ENCODE measurements around the gene PIGQ. TPM values are rescaled to one million over a fixed set of nuclear protein-coding genes. Genes with fewer than 3 reads are reported as not detected.

PIGQ gene
- polyA plus RNA-seq, 2 of the 4 experiments (the other 2 are of a cell fraction): 13.2 to 31.2 TPM

GRCh38 chr16:548586-548985, 21.2 kb upstream of the PIGQ start:
- ATAC-seq (no peak), FAIRE-seq (no peak), DNase-seq (ENCODE audit: low read depth in 1 of 2, low spot score in 1 of 2) (no peak)
- TF ChIP-seq HOXA7 (CRISPR knock-in tag; IDR thresholded peaks at IDR 0.05): no peak
- TF ChIP-seq BHLHE40 (IDR thresholded peaks at IDR 0.05; ENCODE audit: low read depth, low read length): no peak
- TF ChIP-seq MAX (IDR thresholded peaks at IDR 0.05): no peak
- no peak for TF ChIP-seq JUN (IDR thresholded peaks at IDR 0.05)
- no peak for TF ChIP-seq CBX2 (IDR thresholded peaks at IDR 0.05; ENCODE audit: borderline replicate concordance, low read depth)
- no peak for TF ChIP-seq ELK1 (IDR thresholded peaks at IDR 0.05; ENCODE audit: low read depth, low read length)
- no peak for TF ChIP-seq NPAS2 (CRISPR knock-in tag; IDR thresholded peaks at IDR 0.05; ENCODE audit: borderline replicate concordance)
- no peak for TF ChIP-seq HDAC2 (IDR thresholded peaks at IDR 0.05)
- TF ChIP-seq ATOH8 (CRISPR knock-in tag; IDR thresholded peaks at IDR 0.05; ENCODE audit: low read depth): no peak
- TF ChIP-seq CHD2 (IDR thresholded peaks at IDR 0.05; ENCODE audit: low read length, partially characterized antibody): no peak
- TF ChIP-seq ZSCAN20 (CRISPR knock-in tag; IDR thresholded peaks at IDR 0.05): no peak
- no peak for TF ChIP-seq KDM5A (IDR thresholded peaks at IDR 0.05)
- TF ChIP-seq EHF (CRISPR knock-in tag; IDR thresholded peaks at IDR 0.05): no peak
- no peak for TF ChIP-seq EHMT2 (IDR thresholded peaks at IDR 0.05; ENCODE audit: low read depth)
- no peak for TF ChIP-seq RNF2 (IDR thresholded peaks at IDR 0.05; ENCODE audit: borderline replicate concordance, low read depth)
- no peak for TF ChIP-seq HMGXB4 (CRISPR knock-in tag; IDR thresholded peaks at IDR 0.05; ENCODE audit: borderline replicate concordance)
- TF ChIP-seq CBX8 (IDR thresholded peaks at IDR 0.05): no peak
- no peak for TF ChIP-seq MAFK (IDR thresholded peaks at IDR 0.05; ENCODE audit: partially characterized antibody)
- no peak for TF ChIP-seq FOSL2 (IDR thresholded peaks at IDR 0.05)
- TF ChIP-seq FOSL2 (CRISPR knock-in tag; IDR thresholded peaks at IDR 0.05): no peak
- no peak for TF ChIP-seq SMC3 (IDR thresholded peaks at IDR 0.05)
- CTCF ChIA-PET: interaction anchor here (1.6 kb wide), 1 partner anchor 17 kb away, joined by 8 read pairs; no protein-coding TSS in a partner anchor
- no peak overlapping the region for H3K4me2 ChIP-seq
- 94% methylated on average over 19 of the region's 21 CpGs for WGBS (ENCODE audit: missing lambda C conversion rate)
- no peak overlapping the region for H3K27ac ChIP-seq
- POLR2A ChIA-PET: no interaction called here
- H3K9me3 ChIP-seq: no peaks in the 10 kb centered on the region
- no peak overlapping the region for H3K4me3 ChIP-seq
- H3K4me1 ChIP-seq: 0 out of 3 replicates have a peak, but pooled peaks cover 2% of the 10 kb centered on the region

DNA sequence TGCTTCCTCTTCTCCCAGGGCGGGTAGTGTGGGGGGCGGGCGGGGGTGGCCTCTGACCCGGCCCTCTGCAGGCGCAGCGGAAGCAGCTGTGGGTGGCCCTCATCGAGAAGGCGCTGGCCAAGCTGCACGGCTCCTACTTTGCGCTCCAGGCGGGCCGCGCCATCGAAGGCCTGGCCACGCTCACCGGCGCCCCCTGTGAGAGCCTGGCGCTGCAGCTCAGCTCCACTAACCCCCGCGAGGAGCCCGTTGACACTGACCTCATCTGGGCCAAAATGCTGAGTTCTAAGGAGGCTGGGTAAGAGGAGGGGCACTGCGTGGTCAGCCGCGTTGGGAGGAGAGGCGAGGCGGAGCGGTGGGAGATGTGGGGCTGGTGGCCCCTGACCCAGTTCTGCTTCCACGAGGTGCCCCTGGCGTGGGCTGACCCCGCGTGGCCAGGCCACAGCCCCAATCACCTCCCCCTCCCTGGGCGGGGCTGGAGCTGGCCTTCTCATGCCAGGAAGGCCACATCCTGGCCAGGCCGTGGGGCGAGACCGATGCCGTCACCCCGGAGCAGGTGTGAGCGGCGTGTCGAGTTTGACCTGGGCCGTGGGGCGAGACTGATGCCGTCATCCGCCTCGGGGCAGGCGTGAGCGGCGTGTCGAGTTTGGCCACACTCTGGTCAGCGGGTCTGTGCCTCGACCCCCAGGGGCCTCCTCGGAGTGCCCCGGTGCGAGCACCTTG, 20.1 kb upstream of the PIGQ start:
- TF ChIP-seq PHF8 (IDR thresholded peaks at IDR 0.05; ENCODE audit: borderline replicate concordance, low read depth) (no peak), NFE2L2 (conservative IDR thresholded peaks at IDR 0.05; ENCODE audit: low read length) (no peak), FOSL2 (IDR thresholded peaks at IDR 0.05) (no peak), FOSL2 (CRISPR knock-in tag; IDR thresholded peaks at IDR 0.05) (no peak), ESRRA (IDR thresholded peaks at IDR 0.05; ENCODE audit: borderline replicate concordance, low read length) (no peak), RARB (CRISPR knock-in tag; IDR thresholded peaks at IDR 0.05) (no peak), CHD4 (IDR thresholded peaks at IDR 0.05; ENCODE audit: borderline replicate concordance) (no peak), HEYL (CRISPR knock-in tag; IDR thresholded peaks at IDR 0.05) (no peak), EHMT2 (IDR thresholded peaks at IDR 0.05; ENCODE audit: low read depth) (no peak), ZC3H11A (IDR thresholded peaks at IDR 0.05) (no peak), FOXS1 (CRISPR knock-in tag; IDR thresholded peaks at IDR 0.05) (no peak), MAX (IDR thresholded peaks at IDR 0.05) (no peak), HOXB13 (CRISPR knock-in tag; IDR thresholded peaks at IDR 0.05; ENCODE audit: low read depth) (no peak), EHF (CRISPR knock-in tag; IDR thresholded peaks at IDR 0.05) (no peak), NR3C1 (IDR thresholded peaks at IDR 0.05) (no peak), NPAS2 (CRISPR knock-in tag; IDR thresholded peaks at IDR 0.05; ENCODE audit: borderline replicate concordance) (no peak)
- TF ChIP-seq, protein P1, sequence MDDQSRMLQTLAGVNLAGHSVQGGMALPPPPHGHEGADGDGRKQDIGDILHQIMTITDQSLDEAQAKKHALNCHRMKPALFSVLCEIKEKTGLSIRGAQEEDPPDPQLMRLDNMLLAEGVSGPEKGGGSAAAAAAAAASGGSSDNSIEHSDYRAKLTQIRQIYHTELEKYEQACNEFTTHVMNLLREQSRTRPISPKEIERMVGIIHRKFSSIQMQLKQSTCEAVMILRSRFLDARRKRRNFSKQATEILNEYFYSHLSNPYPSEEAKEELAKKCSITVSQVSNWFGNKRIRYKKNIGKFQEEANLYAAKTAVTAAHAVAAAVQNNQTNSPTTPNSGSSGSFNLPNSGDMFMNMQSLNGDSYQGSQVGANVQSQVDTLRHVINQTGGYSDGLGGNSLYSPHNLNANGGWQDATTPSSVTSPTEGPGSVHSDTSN (IDR thresholded peaks at IDR 0.05): no peak
- DNase-seq (ENCODE audit: low read depth in 1 of 2, low spot score in 1 of 2) (no peak), ATAC-seq (no peak), FAIRE-seq (no peak)
- ChIA-PET CTCF (interaction anchor here (0.5 to 1.6 kb wide), 2 partner anchors 18 to 170 kb away, joined by 6 to 8 read pairs; no protein-coding TSS in a partner anchor), POLR2A (no interaction called here)
- 94% methylated on average over 38 of the region's 54 CpGs for WGBS (ENCODE audit: missing lambda C conversion rate)
- no peak overlapping the region for H3K27ac ChIP-seq
- H3K4me3 ChIP-seq: no peak overlapping the region
- H3K4me2 ChIP-seq: no peak overlapping the region
- H3K4me1 ChIP-seq: 0 out of 3 replicates have a peak, but pooled peaks cover 2% of the 10 kb centered on the region
- no peaks in the 10 kb centered on the region for H3K9me3 ChIP-seq
